ENCODE results near the gene DNAJA3. TPM values are rescaled to one million over a fixed set of nuclear protein-coding genes. Genes with fewer than 3 reads are reported as not detected.

The DNAJA3 gene
- total RNA-seq, 1 experiment from 2014 or later, result 93.3 TPM

GRCh38 chr16:4415538-4416199 is 10.0 kb upstream of the DNAJA3 start:
- POLR2A ChIA-PET, result no interaction called here
- RAD21 ChIA-PET (ENCODE audit: low non-redundant PET in 1 of 2, low total read pairs in 2 of 2, uncharacterized antibody in 2 of 2, unreplicated experiment in 2 of 2), result interaction anchor here in 1 of 2 experiments (0.8 kb wide), 1 partner anchor 14 kb away, joined by 3 read pairs; no protein-coding TSS in a partner anchor
- Histone ChIP-seq H2AFZ (ENCODE audit: low read depth, low read length, poor library complexity, severe bottlenecking) (no peak overlapping the region), H3K9me2 (ENCODE audit: insufficient read depth) (no peaks in the 10 kb centered on the region), H3K36me3 (ENCODE audit: control insufficient read depth in 1 of 2, insufficient read depth in 2 of 2, low read length in 2 of 2) (no peaks in the 10 kb centered on the region), H3K4me1 (ENCODE audit: control insufficient read depth in 1 of 2, insufficient read depth in 2 of 2, low read length in 2 of 2) (peaks cover 10 to 14% of the 10 kb centered on the region in 2 experiments; a peak in 3 of 4 replicates), H3K4me2 (ENCODE audit: low read length) (peak overlapping the region; percentile 90), H3K79me2 (ENCODE audit: insufficient read depth, low read length) (peaks cover 16% of the 10 kb centered on the region), H4K20me1 (ENCODE audit: insufficient read depth) (no peaks in the 10 kb centered on the region), H3K9me3 (ENCODE audit: control insufficient read depth in 1 of 2, insufficient read depth in 1 of 2, low read depth in 1 of 2, low read length in 2 of 2) (no peaks in the 10 kb centered on the region), H3K27ac (ENCODE audit: low read depth, low read length) (peak overlapping the region; percentile 74; the same call in 1 of the 2 replicates), H3K9ac (ENCODE audit: low read length) (peak overlapping the region; percentile 81), H3K4me3 (replicated peaks in 1 of 2; ENCODE audit: low read depth in 1 of 2, low read length in 2 of 2) (peak overlapping the region; percentile 60 to 78), H3K27me3 (ENCODE audit: insufficient read depth, low read length) (no peaks in the 10 kb centered on the region)
- TF ChIP-seq ZFX (IDR thresholded peaks at IDR 0.05), result peak; percentile 68
- TF ChIP-seq YY1 (IDR thresholded peaks at IDR 0.05; ENCODE audit: extremely low read depth, insufficient replicate concordance, low read depth, low read length), result no peak
- TF ChIP-seq, protein P1, sequence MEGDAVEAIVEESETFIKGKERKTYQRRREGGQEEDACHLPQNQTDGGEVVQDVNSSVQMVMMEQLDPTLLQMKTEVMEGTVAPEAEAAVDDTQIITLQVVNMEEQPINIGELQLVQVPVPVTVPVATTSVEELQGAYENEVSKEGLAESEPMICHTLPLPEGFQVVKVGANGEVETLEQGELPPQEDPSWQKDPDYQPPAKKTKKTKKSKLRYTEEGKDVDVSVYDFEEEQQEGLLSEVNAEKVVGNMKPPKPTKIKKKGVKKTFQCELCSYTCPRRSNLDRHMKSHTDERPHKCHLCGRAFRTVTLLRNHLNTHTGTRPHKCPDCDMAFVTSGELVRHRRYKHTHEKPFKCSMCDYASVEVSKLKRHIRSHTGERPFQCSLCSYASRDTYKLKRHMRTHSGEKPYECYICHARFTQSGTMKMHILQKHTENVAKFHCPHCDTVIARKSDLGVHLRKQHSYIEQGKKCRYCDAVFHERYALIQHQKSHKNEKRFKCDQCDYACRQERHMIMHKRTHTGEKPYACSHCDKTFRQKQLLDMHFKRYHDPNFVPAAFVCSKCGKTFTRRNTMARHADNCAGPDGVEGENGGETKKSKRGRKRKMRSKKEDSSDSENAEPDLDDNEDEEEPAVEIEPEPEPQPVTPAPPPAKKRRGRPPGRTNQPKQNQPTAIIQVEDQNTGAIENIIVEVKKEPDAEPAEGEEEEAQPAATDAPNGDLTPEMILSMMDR (IDR thresholded peaks at IDR 0.05 in 2 of 3, conservative IDR thresholded peaks at IDR 0.05 in 1 of 3; ENCODE audit: borderline replicate concordance in 1 of 3, insufficient read depth in 1 of 3, low read depth in 2 of 3, low read length in 2 of 3), result 0 out of 6 replicates have a peak, but pooled peaks of 1 of the 3 experiments have one; percentile 0
- no peak for TF ChIP-seq ZBTB33 (IDR thresholded peaks at IDR 0.05; ENCODE audit: extremely low read depth, insufficient replicate concordance, low read length)
- no TSS peak for BruUV-seq (replicated peaks)
- ATAC-seq, result peak; percentile 43
- intact Hi-C loops (cut with micrococcal nuclease), result no loop called here
- CTCF ChIA-PET, result interaction anchor here (1.4 to 2.0 kb wide), 3 partner anchors 11 to 162 kb away, joined by 3 to 8 read pairs (median 6); no protein-coding TSS in a partner anchor
- DNase-seq (ENCODE audit: low read depth, low spot score), result no peak
